Colon (tissue), 2 donors: ENCODE data around the gene TMEM45A.
"Not testable (repeated sequence)": the region's sequence is repeated elsewhere in the genome, so short reads cannot be mapped to it uniquely, and the experiment has no call there.

ENCODE experiments used
- FAIRE-seq: peaks from 2 replicates; lab custom pipeline; 2012; peaks lifted over from hg19 to GRCh38; lab: Jason Lieb, UNC
- donor health status: control.
- donor health status: control.

The TMEM45A gene

DNA sequence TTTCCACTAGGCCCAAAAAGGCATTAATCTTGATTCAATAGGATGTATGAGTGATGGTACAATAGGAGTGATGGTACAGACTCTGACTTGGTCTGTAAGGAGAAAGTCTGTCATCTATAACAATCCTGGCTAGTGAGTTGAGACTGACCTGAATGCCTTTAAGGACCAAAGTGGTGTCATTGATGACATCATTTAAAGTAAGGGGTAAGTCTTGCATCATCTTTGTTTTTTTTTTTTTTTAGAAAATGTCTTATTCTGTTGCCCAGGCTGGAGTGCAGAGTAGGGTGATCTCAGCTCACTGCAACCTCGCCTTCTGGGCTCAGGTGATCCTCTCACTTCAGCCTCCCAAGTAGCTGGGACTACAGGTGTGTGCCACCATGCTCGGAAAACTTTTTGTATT is 5.6 kb upstream of the TMEM45A start:
- no peak for FAIRE-seq

DNA sequence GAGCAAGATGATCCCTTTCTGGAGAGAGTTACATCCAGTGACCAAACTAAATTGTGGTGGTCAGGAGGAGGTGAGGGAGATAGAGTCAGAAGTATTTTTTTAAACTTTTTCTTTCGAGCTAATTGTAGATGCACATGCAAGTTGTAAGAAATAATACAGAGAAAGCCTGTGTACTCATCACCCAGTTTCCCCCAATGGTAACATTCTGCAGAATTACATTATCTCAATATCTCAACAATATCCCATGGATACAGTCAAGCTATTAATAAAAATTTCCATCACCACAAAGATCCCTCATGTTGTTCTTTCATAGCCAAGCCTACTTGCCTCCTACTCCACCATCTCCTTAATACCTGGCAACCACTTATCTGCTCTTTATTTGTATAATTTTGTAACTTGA is 3.3 kb upstream of the TMEM45A start:
- no peak for FAIRE-seq

DNA sequence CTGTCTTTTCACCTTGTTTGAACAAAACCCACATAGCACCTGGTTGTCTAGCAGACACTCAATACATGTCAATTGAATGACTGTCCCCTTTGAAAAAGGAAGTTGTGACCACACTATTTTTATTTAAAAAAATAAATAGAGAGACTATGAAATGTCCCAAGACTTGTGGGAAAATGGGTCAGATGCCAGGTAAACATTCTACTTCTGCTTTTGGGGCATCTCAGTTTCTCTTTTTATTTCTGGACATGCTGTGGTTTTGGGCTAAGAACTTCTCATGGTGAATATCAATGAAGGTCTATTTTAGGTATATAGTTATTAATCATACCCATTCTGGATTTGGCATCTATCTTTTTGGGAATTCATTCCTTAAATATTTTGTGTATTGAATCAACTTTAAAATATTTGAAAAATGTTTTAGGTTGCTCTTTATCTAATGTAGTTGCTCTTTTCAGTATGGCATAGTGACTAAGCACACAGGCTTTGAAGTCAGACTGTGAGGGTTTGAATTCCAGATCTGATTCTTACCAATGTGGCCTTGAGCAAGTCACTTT is 4.4 kb downstream of the TMEM45A start:
- no peak for FAIRE-seq

DNA sequence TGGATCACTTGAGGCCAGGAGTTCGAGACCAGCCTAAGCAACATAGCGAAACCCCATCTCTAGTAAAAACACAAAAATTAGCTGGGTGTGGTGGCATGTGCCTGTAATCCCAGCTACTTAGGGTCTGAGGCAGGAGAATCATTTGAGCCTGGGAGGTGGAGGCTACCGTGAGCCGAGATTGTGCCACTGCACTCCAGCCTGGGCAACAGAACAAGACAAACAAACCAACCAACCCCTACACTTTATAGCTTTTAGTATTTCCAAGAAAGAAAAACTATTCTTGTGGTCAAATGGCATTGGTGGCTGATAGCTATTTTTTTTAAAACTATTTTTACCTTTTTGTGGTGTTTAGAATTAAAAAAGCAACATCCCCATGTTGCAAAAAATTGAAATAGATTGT is 7.2 kb downstream of the TMEM45A start:
- no peak for FAIRE-seq

DNA sequence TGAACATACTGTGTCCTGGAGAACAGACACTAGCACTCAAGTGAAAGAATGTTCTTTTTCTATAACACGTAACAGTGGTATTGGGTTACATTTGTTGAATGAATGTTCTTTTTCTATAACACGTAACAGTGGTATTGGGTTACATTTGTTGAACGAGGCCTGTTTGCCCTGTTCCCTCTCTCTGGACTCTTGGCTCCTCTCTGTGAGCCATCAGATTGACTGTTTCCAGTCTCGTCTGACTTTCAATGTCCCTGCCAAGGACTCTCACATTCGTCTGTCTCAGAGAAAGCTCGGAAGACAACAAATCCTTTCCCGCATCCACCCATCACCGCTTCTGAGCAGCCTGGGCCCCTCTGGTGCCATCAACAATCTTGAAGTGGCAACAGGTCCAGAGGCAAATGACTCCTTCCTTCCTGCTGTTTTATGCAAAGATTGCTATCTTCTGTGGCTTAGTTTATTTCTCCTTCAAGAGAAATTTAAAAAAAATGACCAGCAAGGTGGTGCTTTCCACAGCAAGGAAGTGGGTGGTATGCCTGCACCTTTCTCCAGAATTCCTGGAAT is 8.0 kb downstream of the TMEM45A start:
- FAIRE-seq: no peak

DNA sequence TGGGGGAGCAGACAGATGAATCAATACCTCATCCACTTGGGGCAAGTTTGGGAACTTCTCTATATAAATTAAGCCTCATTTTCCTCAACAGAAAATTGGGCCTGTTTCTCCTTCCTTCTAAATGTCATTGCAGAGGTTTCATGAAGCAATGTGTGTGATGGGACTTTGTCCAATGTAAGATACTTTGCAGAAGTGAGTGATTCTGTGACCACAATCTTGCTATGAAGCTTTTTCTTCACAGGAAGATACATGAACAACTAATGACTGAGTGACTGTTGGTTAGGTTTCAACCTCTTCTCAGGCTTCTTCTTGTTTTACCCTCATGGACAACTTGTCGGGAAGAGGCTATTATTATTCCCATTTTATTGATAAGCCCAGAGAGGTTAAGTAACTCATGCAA is 11.0 kb downstream of the TMEM45A start:
- no peak for FAIRE-seq

DNA sequence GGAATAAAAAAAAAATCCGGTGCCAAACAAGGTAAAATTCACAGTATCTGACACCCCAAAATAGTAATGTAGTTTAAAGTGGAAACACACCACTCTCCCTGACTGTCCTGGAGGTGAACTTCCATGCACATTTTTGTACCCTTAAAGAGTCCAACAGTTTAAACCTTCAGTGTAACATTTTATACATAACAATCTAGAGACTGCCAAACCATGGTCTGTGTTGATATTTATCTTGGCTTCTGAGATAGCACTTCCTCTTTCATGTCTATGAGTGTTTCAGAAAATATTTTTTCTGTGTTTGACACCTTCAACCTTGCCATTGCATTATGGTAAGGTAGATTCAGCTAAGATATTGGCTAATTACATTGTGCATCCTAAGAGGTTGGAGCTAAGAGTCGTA is 13.9 kb downstream of the TMEM45A start:
- FAIRE-seq: no peak

DNA sequence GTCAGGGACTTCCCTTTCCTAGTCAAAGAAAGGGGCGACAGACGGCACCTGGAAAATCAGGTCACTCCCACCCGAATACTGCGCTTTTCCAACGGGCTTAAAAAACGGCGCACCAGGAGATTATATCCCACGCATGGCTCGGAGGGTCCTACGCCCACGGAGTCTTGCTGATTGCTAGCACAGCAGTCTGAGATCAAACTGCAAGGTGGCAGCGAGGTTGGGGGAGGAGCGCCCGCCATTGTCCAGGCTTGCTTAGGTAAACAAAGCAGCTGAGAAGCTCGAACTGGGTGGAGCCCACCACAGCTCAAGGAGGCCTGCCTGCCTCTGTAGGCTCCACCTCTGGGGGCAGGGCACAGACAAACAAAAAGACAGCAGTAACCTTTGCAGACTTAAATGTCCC is 17.4 kb downstream of the TMEM45A start:
- FAIRE-seq: not testable (repeated sequence)

DNA sequence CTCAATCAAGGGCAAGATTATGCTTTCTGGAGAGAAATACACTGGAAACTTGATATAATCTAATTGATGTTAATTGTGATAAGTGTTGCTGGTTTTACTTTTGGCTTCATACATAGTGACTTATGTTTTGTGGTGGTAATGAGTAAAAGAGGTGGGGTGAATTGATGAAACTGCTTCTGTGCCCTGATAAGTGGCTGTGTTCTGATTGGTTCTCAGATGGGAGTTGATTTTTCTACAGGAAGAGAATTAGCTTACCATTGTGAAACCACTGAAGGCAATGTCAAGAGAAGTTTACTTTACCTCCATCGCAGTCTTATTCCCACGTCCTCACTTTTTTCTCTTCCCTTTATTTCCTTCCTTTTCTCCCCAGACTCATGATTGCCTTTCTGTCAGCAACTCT is 23.8 kb downstream of the TMEM45A start:
- no peak for FAIRE-seq

DNA sequence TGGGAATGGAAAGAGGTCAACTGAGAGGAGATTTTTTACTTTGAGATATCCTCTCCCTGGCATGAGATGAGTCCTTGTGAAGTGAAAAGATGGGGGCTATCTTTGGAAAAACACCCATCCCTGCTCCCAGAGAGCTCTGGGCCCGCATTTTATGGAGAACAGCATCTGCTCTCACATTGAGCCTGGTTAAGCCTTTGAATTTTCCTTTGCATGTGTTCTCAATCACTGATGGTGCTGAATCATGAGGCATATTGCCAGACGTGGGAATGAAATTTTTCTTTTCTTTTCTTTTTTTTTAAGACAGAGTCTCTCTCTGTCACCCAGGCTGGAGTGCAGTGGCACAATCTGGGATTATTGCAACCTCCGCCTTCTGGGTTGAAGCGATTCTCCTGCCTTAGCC is 24.4 kb downstream of the TMEM45A start:
- FAIRE-seq: no peak

DNA sequence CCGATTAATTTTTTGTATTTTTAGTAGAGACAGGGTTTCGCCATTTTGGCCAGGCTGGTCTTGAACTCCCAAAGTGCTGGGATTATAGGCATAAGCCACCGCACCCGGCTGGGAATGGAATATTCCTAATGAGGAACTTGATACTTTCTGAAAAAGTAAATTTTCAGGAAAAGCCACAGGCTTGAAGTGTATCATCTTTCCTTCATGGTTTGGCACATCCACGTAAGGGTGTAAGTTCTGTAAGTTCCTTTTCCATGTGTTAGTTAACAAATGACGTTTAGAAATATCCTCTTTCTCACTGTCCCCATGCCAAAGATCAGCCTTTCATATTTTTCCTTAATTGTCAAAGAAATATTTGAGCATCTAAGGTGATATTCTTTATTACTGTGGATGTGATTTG is 24.9 kb downstream of the TMEM45A start:
- no peak for FAIRE-seq

DNA sequence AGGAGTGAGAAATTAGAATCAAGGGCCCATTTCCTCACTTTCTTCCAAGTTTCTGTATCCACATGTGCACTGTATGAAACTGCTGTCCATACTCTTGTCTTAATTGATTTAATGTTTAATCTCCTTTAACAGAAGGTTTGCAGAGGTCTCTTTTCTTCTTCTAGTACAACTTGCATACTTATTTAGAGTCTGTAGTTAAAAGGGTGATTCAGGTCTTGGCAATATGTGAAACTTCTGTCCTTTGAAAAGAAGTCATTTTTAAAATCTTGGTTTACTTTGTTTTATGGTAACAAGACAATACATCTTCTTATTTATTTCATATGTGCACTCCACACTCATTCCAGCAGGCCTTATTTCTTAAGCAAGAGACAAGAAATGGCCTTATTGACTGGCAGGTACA is 25.8 kb downstream of the TMEM45A start:
- no peak for FAIRE-seq

DNA sequence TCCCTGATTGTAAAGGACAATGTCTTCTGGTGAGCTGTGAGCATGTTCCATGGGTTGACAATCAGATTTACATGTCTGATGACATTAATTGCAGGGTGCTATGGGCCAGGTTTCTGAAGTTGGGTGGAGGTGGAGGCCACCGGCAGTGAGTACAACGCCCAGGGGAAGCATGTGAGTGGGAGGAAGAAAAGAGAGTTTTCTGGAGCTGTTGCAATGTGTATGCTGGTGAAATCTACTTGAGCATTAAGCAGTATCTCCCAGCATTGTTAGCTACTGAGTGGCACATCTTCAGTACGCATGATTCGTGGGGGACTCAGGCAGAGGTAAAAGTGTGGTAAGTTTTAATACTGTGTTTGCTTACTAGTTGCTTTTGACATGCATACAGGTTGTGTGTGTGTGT is 26.6 kb downstream of the TMEM45A start:
- no peak for FAIRE-seq

DNA sequence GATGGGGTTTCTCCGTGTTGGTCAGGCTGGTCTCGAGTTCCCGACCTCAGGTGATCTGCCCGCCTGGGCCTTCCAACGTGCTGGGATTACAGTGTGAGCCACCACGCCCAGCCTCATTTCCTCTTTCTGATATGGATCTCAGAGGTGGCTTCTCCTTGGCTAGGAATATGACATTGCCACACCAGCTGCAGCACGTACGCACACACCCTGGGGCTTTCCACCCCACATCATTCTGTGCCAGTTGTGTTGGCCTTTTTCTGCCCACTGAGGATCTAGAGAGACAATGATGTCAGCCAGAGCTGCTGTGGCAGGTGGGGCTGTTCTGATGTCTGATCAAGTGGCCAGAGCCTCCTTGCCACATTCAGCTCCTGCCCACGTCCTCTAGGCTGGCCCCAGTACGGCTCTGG is 29.0 kb downstream of the TMEM45A start:
- FAIRE-seq: no peak

DNA sequence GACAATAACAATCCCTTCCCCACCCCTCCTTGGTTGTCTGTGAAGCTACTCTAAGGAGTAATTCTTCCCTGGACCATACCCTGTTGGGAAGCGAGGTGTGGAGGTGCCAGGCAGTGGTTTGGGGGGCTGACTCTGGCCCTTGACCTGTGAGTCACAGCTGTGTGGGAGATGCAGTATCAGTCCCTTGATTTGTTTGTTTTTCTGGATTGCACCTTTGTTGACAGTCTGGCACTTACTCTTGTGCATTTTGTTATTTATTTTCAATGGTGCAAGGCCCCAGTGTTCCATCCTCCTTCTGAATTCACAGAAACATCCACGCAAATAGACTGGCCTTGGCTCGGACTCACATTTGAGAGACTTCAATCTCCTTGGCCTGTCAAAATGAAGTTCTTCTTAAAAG is 29.7 kb downstream of the TMEM45A start:
- FAIRE-seq: no peak

DNA sequence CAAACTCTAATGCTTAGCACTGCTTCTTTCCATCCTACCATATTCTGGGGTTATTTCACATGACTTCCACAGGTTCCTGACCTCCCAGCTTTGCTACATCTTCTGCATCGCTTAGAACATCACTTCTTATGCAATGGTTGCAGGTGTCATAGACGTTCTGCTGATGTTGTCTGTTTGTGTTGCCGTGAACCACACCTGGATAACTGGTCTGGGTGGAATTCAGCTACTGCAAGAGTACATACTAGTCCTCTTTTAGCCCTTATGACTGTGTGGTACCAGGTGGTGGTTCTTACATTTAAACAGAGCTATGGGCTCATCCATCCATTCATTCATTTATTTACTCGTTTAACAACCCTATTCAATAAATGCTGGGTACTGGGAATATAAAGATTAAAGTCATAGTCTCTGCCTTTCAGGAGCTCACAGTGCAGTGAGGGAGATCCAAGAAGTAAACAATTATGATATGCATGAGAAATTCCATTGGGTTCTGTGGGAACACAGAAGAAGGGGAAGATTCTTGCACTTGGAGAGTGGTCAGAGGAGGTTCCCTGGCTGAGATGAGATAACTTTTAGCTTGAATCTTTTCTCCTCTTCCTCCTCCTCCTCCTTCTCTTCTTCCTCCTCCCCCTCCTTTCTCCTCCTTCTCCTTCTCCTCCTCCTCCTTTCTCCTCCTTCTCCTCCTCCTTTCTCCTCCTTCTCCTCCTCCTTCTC is 30.8 kb downstream of the TMEM45A start:
- FAIRE-seq: no peak

DNA sequence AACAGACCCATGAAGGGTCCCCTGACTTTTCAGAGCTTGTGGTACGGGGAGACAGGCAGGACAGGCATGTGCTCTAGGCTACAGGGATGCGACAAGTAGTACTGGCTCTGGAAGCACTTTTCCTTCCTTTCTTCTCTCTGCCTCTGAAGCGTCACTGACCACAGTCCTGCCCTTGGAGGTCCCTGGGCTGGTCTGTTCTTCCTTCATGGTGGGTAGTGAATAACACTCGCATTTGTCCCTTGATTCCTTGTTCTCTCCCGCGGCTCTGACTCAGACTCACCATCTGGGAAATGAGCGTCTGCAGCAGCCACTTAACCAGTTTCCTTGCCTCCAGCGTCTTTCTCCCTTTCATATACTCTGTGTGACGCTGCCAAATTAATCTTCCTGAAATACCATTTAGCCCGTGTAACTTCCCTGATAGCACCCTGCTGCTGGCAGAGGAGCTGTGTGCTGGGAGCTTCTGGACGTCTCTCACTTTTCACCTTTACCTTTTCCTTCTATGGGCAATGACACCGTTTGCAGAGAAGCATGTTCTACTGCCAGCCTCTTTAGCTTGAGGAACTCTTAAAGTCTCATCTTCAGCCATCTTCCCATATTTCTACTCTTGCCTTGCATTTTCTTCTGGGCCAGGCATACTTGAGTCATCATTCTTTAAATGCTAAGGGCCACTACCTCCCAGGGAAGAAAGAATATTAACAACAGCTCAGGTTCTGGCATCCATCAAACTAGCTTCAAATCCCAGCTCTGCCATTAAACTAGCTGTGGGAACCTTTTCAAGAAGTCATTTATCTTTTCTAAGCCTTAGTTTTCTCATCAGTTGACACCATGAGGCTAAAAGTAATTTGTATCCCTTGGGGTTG is 33.6 kb downstream of the TMEM45A start:
- no peak for FAIRE-seq

DNA sequence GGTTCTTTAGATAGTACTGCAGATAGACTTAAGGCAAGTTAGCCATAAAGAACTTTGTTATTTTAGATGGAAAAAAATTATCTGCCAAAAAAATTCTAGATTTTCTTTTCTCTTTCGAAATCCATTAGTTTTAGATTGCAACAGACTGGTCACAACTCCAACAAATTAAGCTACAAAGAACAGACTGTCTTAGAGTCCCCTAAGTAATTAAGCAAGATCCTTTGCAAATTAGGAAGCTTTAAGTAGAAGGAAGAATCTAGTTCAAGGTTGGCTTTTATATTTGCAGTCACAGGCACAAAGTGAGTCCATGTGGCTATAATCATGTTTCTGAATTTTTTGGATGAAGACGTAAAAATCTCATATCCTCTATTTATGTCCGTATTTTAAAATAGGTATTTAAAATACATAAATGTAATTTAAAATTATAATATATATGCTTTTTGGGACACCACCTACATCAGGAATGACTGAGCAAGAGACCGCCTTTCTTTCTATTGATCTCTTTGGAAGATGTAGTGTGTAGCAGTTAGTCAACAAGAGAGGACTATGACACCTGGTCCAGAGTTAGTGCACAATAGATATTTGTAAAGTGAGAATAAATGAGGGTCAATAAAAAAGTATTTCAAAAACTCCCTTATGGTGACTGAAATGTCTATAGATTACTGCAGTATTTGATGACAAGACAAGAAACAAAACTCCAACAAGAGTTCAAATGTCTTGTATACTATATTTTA is 34.4 kb downstream of the TMEM45A start:
- FAIRE-seq: no peak

DNA sequence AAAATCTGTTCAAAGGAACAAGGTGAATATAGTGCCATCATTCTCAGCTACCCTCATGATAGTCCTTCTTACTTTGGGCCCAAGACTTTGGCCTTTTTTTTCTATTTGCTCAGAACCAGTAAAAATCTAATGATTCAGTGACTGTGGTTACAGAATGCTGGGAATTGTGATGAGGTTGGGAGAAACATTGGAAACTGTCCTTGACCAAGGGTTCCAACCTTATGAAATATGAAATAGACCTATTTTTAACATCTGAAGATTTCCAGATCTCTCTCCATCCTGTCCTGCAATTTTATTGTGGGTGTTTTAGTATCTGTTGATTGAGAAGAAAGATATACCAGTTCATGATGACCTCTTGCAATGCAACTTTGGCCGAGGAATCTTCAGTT is 34.9 kb downstream of the TMEM45A start:
- FAIRE-seq: no peak

DNA sequence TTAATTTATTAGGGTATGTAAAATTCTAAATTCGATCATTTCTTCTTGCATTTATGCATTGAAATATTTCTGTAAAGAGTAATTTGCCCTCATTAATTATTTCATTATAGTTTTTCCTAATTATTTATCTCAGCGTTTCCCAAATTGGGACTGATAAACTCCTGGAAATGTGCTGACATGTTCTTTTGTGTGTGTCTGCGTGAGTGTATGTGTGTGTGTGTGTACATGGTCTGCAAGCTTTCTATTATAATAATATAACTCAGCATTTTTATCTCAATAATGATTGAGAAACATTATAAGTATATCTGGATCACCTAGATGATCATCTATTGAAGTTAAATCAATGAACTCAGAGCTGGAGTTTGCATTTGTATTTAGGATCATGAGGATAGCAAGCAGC is 38.7 kb downstream of the TMEM45A start:
- no peak for FAIRE-seq

DNA sequence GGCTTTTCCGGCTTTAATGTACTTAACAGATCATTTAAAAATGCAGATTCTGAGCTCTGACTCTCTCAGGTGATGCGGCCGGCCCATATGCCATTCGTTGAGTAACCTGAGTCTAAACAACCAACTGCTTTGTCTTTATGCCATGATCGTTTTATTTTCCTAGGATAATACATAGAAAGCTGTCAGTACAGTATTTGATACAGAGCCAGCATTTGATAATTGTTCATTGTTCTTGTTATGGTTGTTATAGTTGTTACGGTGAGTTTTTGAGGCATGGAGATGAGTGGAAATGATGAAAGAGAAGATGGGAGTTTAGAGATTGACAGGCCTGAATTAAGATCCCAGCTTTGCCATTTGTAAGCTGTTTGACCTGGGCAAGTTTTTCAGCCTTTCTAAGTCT is 40.0 kb downstream of the TMEM45A start:
- no peak for FAIRE-seq

DNA sequence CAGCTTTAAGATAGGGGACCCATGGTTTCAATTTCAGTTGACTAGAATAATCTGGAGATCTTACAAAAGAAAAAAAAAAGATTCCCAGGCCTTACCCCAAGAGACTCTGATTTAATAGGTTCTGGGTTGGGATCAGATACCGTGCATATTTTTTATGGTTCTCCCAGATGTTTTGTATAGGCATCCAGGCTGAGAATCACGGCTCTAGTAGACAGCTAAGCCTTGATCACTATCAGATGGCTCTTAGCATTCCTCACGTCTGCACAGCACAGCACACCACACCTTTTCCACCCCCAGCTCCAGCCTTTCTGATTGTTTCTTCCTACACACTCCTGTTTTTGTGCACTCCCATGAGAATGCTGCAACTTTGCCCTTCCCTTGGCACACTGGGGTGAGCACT is 40.8 kb downstream of the TMEM45A start:
- FAIRE-seq: no peak

DNA sequence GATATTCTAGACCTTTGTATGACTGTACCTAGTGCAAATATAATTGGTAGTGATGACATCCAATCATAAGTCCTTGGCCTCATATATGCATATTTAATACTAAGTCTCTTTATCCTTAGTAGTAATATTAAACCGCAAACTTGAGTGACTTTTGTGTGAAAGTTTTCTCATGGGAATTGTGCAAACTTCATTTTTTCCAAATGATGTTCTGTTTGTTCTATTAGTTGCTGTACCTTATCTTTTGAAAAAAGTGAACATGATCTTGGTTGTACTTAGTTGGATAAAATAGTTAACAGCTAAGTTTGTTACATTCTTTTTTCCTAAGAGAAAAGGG is 43.2 kb downstream of the TMEM45A start:
- no peak for FAIRE-seq
